ENCODE results near the gene TRPM3.

- no peak for TF ChIP-seq EZH2 (IDR thresholded peaks at IDR 0.05)
- no peak for TF ChIP-seq POLR2AphosphoS5 (IDR thresholded peaks at IDR 0.05; ENCODE audit: borderline replicate concordance, low read depth, low read length)
- no peak for TF ChIP-seq FOXP2 (optimal IDR thresholded peaks at IDR 0.05; ENCODE audit: control extremely low read depth, extremely low read length, insufficient read depth)
These were observed 197.0 kb downstream of the TRPM3 start for GRCh38 chr9:70924380-70924779.
